ENCODE data around the gene EIF5.

The EIF5 gene

GRCh38 chr14:103329401-103330347 is 4.4 kb upstream of the EIF5 start:
- H3K9ac ChIP-seq (ENCODE audit: low read length): no peak overlapping the region
- H3K4me2 ChIP-seq (ENCODE audit: low read length): no peak overlapping the region
- peaks cover 4% of the 10 kb centered on the region for H3K79me2 ChIP-seq (ENCODE audit: control insufficient read depth, insufficient read depth, low read length)
- WGBS (ENCODE audit: extremely low coverage, insufficient coverage, low lambda C conversion rate): no CpG with 5 or more reads among the region's 14 CpGs
- no peak overlapping the region for H2BK15ac ChIP-seq (replicated peaks; ENCODE audit: low read depth)
- no peaks in the 10 kb centered on the region for H3K36me3 ChIP-seq (ENCODE audit: control insufficient read depth, insufficient read depth, low read length)
- H3K23ac ChIP-seq (ENCODE audit: low read length): no peak overlapping the region
- no peak overlapping the region for H2BK5ac ChIP-seq (ENCODE audit: low read length)
- H3K27me3 ChIP-seq (ENCODE audit: insufficient read depth, low read length, poor library complexity): no peaks in the 10 kb centered on the region
- no peak overlapping the region for H3K56ac ChIP-seq (ENCODE audit: low read length)
- H4K8ac ChIP-seq (ENCODE audit: low read depth, low read length): no peak overlapping the region
- H3K18ac ChIP-seq (ENCODE audit: low read length): no peak overlapping the region
- no peaks in the 10 kb centered on the region for H3K79me1 ChIP-seq (ENCODE audit: low read length)
- no peak overlapping the region for H2BK120ac ChIP-seq (ENCODE audit: low read depth, low read length)
- no peak overlapping the region for H3K4me3 ChIP-seq (ENCODE audit: low read length)
- H3K4me1 ChIP-seq (ENCODE audit: control insufficient read depth, low read depth, low read length): no peaks in the 10 kb centered on the region
- no peak overlapping the region for H3K4ac ChIP-seq (ENCODE audit: low read depth, low read length)
- DNase-seq: no peak
- H3K27ac ChIP-seq (ENCODE audit: low read depth, low read length): no peak overlapping the region
- no peak overlapping the region for H4K5ac ChIP-seq (ENCODE audit: low read length)
- H2AK5ac ChIP-seq (ENCODE audit: low read length): no peak overlapping the region

GRCh38 chr14:103330536-103330935 is 3.5 kb upstream of the EIF5 start:
- no peak overlapping the region for H2BK15ac ChIP-seq (replicated peaks; ENCODE audit: low read depth)
- H3K79me2 ChIP-seq (ENCODE audit: control insufficient read depth, insufficient read depth, low read length): peaks cover 13% of the 10 kb centered on the region
- H3K18ac ChIP-seq (ENCODE audit: low read length): no peak overlapping the region
- no peak overlapping the region for H2AK5ac ChIP-seq (ENCODE audit: low read length)
- no peak overlapping the region for H3K27ac ChIP-seq (ENCODE audit: low read depth, low read length)
- no peak overlapping the region for H3K56ac ChIP-seq (ENCODE audit: low read length)
- no peak overlapping the region for H3K9ac ChIP-seq (ENCODE audit: low read length)
- H3K4me1 ChIP-seq (ENCODE audit: control insufficient read depth, low read depth, low read length): no peaks in the 10 kb centered on the region
- H2BK5ac ChIP-seq (ENCODE audit: low read length): no peak overlapping the region
- no peak overlapping the region for H3K4ac ChIP-seq (ENCODE audit: low read depth, low read length)
- no peak overlapping the region for H3K23ac ChIP-seq (ENCODE audit: low read length)
- H3K4me2 ChIP-seq (ENCODE audit: low read length): no peak overlapping the region
- no peak overlapping the region for H3K4me3 ChIP-seq (ENCODE audit: low read length)
- no CpG with 5 or more reads among the region's 2 CpGs for WGBS (ENCODE audit: extremely low coverage, insufficient coverage, low lambda C conversion rate)
- H2BK120ac ChIP-seq (ENCODE audit: low read depth, low read length): no peak overlapping the region
- H3K36me3 ChIP-seq (ENCODE audit: control insufficient read depth, insufficient read depth, low read length): no peaks in the 10 kb centered on the region
- H3K27me3 ChIP-seq (ENCODE audit: insufficient read depth, low read length, poor library complexity): no peaks in the 10 kb centered on the region
- no peak overlapping the region for H4K8ac ChIP-seq (ENCODE audit: low read depth, low read length)
- no peak for DNase-seq
- peaks cover 2% of the 10 kb centered on the region for H3K79me1 ChIP-seq (ENCODE audit: low read length)
- H4K5ac ChIP-seq (ENCODE audit: low read length): no peak overlapping the region

DNA sequence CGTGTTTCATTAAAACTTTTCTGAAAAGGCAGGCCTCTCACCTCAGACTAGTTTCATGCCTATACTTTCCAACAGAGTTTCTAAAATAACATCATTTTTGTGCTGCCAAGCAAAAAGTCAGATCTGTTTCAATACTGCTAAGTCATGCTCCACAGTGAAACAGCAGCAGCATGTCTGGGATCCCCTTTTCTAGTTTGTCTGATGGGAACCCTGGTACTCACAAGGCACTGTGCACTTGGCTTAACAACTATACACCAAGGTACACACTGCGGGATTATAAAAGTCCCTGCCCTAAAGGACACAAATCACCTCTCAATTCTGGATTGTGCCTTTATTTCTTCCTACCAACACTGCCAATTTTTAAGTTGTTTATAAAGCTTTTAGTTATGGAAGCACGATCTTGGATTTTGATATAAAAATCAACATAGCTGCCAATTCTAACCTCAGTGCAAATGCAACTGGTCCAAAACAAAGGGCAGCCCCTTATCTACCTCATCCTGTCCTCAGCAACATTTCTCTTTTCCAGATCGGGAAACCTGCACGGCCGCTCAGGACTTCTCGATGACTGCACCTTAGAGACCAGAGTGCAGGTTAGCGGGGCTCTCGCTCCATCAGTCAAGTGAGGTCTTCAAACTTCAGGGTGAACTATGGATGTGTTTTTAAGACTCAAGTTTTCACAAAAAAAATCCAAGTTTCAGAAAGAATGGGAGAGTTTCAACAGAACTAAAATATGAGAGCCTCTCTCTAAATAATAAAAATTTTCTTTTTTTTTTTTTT is 1.7 kb upstream of the EIF5 start:
- Histone ChIP-seq H3K4me3 (ENCODE audit: low read length) (no peak overlapping the region), H3K4me2 (ENCODE audit: low read length) (no peak overlapping the region), H3K79me1 (ENCODE audit: low read length) (peaks cover 12% of the 10 kb centered on the region), H3K4ac (ENCODE audit: low read depth, low read length) (no peak overlapping the region), H4K8ac (ENCODE audit: low read depth, low read length) (no peak overlapping the region), H3K9ac (ENCODE audit: low read length) (peak overlapping the region; percentile 39), H3K23ac (ENCODE audit: low read length) (no peak overlapping the region), H3K79me2 (ENCODE audit: control insufficient read depth, insufficient read depth, low read length) (peaks cover 24% of the 10 kb centered on the region), H3K56ac (ENCODE audit: low read length) (no peak overlapping the region), H3K27ac (ENCODE audit: low read depth, low read length) (no peak overlapping the region), H2BK15ac (replicated peaks; ENCODE audit: low read depth) (no peak overlapping the region), H4K5ac (ENCODE audit: low read length) (no peak overlapping the region), H3K4me1 (ENCODE audit: control insufficient read depth, low read depth, low read length) (peaks cover 3% of the 10 kb centered on the region), H3K36me3 (ENCODE audit: control insufficient read depth, insufficient read depth, low read length) (peaks cover 9% of the 10 kb centered on the region), H2AK5ac (ENCODE audit: low read length) (no peak overlapping the region), H2BK120ac (ENCODE audit: low read depth, low read length) (no peak overlapping the region), H3K27me3 (ENCODE audit: insufficient read depth, low read length, poor library complexity) (no peaks in the 10 kb centered on the region), H3K18ac (ENCODE audit: low read length) (no peak overlapping the region), H2BK5ac (ENCODE audit: low read length) (no peak overlapping the region)
- WGBS (ENCODE audit: extremely low coverage, insufficient coverage, low lambda C conversion rate): no CpG with 5 or more reads among the region's 9 CpGs
- no peak for DNase-seq

DNA sequence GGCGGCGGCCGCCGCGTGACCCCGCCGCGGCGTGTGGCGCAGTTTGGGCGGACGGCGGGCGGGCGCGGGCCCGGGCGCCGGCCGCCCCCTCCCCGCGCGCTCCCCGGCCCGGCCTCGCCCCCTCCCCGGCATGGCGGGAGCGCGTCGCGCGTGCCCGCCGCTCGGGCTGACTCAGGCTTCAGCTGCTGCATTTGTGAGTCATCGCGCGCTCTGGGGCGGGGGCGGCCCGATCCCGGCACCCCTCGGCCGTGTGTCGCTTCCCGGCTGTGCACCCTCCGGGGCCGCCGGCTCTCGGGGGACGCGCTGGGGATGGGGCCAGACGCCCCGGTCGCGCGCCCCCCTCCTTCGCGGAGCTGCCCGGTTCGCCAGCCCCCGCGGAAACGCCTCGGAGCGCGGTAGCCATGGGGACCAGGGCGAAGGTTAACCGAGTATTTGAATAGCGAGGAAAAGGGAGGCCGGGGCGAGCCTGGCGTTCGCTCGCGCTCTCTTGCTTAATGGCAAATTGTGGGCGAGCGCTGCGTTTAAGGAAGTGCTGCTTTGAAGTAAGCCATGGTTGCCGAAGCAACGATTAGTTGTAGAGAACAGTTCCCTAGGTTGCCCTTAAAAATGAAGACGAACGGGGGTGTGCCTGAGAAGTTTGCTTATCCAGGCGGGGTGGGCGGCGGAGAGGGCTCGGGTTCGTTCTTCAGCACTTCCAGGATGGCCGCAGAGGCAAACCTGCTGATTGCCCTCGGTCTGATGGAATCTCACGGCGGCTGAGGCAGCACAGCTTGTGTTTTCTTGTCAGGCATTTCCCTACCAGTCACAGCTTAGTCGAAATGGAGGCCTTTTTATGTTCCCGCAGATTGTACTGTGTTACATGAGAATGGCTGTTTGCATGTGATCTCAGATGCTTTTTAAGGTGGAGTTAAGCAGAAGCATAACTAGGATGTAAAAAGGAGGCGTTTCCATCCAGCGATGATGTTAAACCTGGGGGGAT is 896 bp downstream of the EIF5 start:
- no peak overlapping the region for H2BK5ac ChIP-seq (ENCODE audit: low read length)
- no peak overlapping the region for H2AK5ac ChIP-seq (ENCODE audit: low read length)
- H3K79me1 ChIP-seq (ENCODE audit: low read length): peaks cover 20% of the 10 kb centered on the region
- peak overlapping the region; percentile 100 for H3K56ac ChIP-seq (ENCODE audit: low read length)
- peak overlapping the region; percentile 15 for H3K23ac ChIP-seq (ENCODE audit: low read length)
- peak overlapping the region; percentile 95 for H3K4me3 ChIP-seq (ENCODE audit: low read length)
- peaks cover 24% of the 10 kb centered on the region for H3K79me2 ChIP-seq (ENCODE audit: control insufficient read depth, insufficient read depth, low read length)
- H2BK15ac ChIP-seq (replicated peaks; ENCODE audit: low read depth): no peak overlapping the region
- H3K4me2 ChIP-seq (ENCODE audit: low read length): peak overlapping the region; percentile 68
- no peaks in the 10 kb centered on the region for H3K27me3 ChIP-seq (ENCODE audit: insufficient read depth, low read length, poor library complexity)
- peaks cover 3% of the 10 kb centered on the region for H3K4me1 ChIP-seq (ENCODE audit: control insufficient read depth, low read depth, low read length)
- peak overlapping the region; percentile 93 for H3K4ac ChIP-seq (ENCODE audit: low read depth, low read length)
- H4K5ac ChIP-seq (ENCODE audit: low read length): no peak overlapping the region
- H2BK120ac ChIP-seq (ENCODE audit: low read depth, low read length): peak overlapping the region; percentile 49
- H3K36me3 ChIP-seq (ENCODE audit: control insufficient read depth, insufficient read depth, low read length): peaks cover 23% of the 10 kb centered on the region
- H3K27ac ChIP-seq (ENCODE audit: low read depth, low read length): peak overlapping the region; percentile 98
- no CpG with 5 or more reads among the region's 97 CpGs for WGBS (ENCODE audit: extremely low coverage, insufficient coverage, low lambda C conversion rate)
- peak overlapping the region; percentile 99 for H3K9ac ChIP-seq (ENCODE audit: low read length)
- peak; percentile 63 for DNase-seq
- peak overlapping the region; percentile 94 for H3K18ac ChIP-seq (ENCODE audit: low read length)
- H4K8ac ChIP-seq (ENCODE audit: low read depth, low read length): no peak overlapping the region

GRCh38 chr14:103336191-103336590 is 2.2 kb downstream of the EIF5 start:
- Histone ChIP-seq H3K4me1 (ENCODE audit: control insufficient read depth, low read depth, low read length) (peaks cover 3% of the 10 kb centered on the region), H3K36me3 (ENCODE audit: control insufficient read depth, insufficient read depth, low read length) (peaks cover 30% of the 10 kb centered on the region), H3K27ac (ENCODE audit: low read depth, low read length) (no peak overlapping the region), H3K4me3 (ENCODE audit: low read length) (no peak overlapping the region), H3K56ac (ENCODE audit: low read length) (no peak overlapping the region), H2AK5ac (ENCODE audit: low read length) (no peak overlapping the region), H3K18ac (ENCODE audit: low read length) (no peak overlapping the region), H3K4ac (ENCODE audit: low read depth, low read length) (no peak overlapping the region), H2BK120ac (ENCODE audit: low read depth, low read length) (no peak overlapping the region), H4K5ac (ENCODE audit: low read length) (no peak overlapping the region), H3K27me3 (ENCODE audit: insufficient read depth, low read length, poor library complexity) (no peaks in the 10 kb centered on the region), H3K23ac (ENCODE audit: low read length) (no peak overlapping the region), H3K9ac (ENCODE audit: low read length) (peak overlapping the region; percentile 99), H2BK15ac (replicated peaks; ENCODE audit: low read depth) (no peak overlapping the region), H3K79me1 (ENCODE audit: low read length) (peaks cover 22% of the 10 kb centered on the region), H3K4me2 (ENCODE audit: low read length) (peak overlapping the region; percentile 68), H2BK5ac (ENCODE audit: low read length) (no peak overlapping the region), H3K79me2 (ENCODE audit: control insufficient read depth, insufficient read depth, low read length) (peaks cover 24% of the 10 kb centered on the region), H4K8ac (ENCODE audit: low read depth, low read length) (no peak overlapping the region)
- no peak for DNase-seq
- WGBS (ENCODE audit: extremely low coverage, insufficient coverage, low lambda C conversion rate): no CpG with 5 or more reads among the region's 14 CpGs
